GM12873 (cell line): Measurements from ENCODE around the gene DIS3L2.

Source experiments
- CTCF ChIP-seq: IDR thresholded peaks from 2 replicates; pipeline ENCODE4 v1.5.1; 2012; ENCODE audit warnings: low read depth, mild to moderate bottlenecking, moderate library complexity, low read length, control low read depth; ENCODE audit not compliant: insufficient read depth; ENCODE audit errors: missing control alignments

The DIS3L2 gene

GRCh38 chr2:231987124-231987727, 25.7 kb downstream of the DIS3L2 start:
- no peak for TF ChIP-seq CTCF

GRCh38 chr2:231988179-231988866, 26.8 kb downstream of the DIS3L2 start:
- no peak for TF ChIP-seq CTCF

- TF ChIP-seq CTCF = no peak
Measured at GRCh38 chr2:231991664-231992063, 30.2 kb downstream of the DIS3L2 start.

- TF ChIP-seq CTCF = no peak
Measured at GRCh38 chr2:231992888-231993287, 31.4 kb downstream of the DIS3L2 start.

GRCh38 chr2:231996797-231997540, 35.5 kb downstream of the DIS3L2 start:
- TF ChIP-seq CTCF = no peak

- no peak for TF ChIP-seq CTCF
Measured at GRCh38 chr2:231998046-231998445, 36.5 kb downstream of the DIS3L2 start.

- TF ChIP-seq CTCF = no peak
Measured at GRCh38 chr2:232000439-232000838, 38.9 kb downstream of the DIS3L2 start.
